ENCODE data around the gene EMC10.
"Not testable (repeated sequence)": the region's sequence is repeated elsewhere in the genome, so short reads cannot be mapped to it uniquely, and the experiment has no call there.

EMC10 gene

DNA sequence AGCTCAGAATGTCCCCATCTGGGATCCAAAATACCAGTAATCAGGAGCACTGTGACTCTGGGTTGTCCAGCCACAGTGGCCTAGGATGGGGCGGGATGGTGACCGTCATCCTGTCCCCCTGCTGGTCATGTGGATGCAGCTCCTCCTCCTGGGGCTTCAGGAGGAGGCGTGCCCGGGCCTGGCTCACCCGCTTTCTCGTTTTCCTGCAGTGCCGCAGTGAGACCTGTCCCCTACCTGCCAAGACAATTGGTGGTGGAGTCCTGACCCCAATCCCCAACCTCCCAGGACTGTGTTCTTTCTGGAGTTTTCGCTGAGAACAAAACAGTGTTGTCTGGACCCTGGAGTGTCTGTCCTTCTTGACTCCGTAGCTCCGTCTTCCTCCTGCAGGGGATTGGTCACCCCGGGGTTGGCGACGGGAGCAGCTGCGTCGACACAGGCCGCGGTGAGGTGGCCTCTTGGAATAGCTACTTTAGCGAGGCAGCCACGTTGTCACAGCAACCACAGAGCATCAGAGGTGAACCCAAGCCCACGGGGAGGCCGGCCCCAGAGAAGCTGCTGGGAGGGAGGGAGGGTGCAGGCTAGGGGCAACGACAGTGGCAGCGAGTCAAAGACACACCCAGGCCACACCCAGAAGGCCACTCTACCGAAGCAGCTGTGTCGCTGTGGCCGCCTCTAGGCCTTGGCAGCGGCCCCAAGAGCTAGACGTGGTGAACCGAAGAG, 10.2 kb upstream of the EMC10 start:
- intact Hi-C loops (cut with DNase I; ENCODE audit: low total_unique reads) = no loop called here
- TF ChIP-seq, protein P1, sequence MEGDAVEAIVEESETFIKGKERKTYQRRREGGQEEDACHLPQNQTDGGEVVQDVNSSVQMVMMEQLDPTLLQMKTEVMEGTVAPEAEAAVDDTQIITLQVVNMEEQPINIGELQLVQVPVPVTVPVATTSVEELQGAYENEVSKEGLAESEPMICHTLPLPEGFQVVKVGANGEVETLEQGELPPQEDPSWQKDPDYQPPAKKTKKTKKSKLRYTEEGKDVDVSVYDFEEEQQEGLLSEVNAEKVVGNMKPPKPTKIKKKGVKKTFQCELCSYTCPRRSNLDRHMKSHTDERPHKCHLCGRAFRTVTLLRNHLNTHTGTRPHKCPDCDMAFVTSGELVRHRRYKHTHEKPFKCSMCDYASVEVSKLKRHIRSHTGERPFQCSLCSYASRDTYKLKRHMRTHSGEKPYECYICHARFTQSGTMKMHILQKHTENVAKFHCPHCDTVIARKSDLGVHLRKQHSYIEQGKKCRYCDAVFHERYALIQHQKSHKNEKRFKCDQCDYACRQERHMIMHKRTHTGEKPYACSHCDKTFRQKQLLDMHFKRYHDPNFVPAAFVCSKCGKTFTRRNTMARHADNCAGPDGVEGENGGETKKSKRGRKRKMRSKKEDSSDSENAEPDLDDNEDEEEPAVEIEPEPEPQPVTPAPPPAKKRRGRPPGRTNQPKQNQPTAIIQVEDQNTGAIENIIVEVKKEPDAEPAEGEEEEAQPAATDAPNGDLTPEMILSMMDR (IDR thresholded peaks at IDR 0.05) = no peak
- Histone ChIP-seq H3K4me3 (no peak overlapping the region), H3K27me3 (peaks cover 0 to 66% of the 10 kb centered on the region in 2 donors), H3K36me3 (no peaks in the 10 kb centered on the region), H3K4me1 (no peaks in the 10 kb centered on the region), H3K9me3 (no peaks in the 10 kb centered on the region), H3K27ac (no peak overlapping the region)
- no peak for DNase-seq

DNA sequence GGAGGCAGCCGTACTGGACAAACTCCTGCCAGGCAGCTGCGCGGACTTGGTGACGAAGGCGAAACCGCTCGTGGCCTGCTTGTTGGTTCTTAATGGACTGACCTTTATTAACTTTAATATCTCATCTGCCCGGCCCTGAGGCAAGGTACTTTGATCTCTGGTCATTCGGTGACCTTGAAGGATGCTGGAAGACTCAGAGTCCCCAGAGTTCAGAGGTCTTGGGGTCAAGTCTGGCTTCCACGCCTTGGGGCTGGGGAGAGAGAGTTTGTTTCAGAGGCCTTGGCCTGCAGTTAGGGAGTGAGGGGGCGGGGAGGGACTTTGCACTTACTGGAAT, 9.6 kb upstream of the EMC10 start:
- H3K27me3 ChIP-seq = peaks cover 0 to 61% of the 10 kb centered on the region in 2 donors
- H3K9me3 ChIP-seq = no peaks in the 10 kb centered on the region
- H3K36me3 ChIP-seq = no peaks in the 10 kb centered on the region
- intact Hi-C loops (cut with DNase I; ENCODE audit: low total_unique reads) = no loop called here
- no peak for DNase-seq
- TF ChIP-seq, protein P1 (IDR thresholded peaks at IDR 0.05) = no peak
- no peak overlapping the region for H3K27ac ChIP-seq
- H3K4me3 ChIP-seq = no peak overlapping the region
- H3K4me1 ChIP-seq = no peaks in the 10 kb centered on the region

DNA sequence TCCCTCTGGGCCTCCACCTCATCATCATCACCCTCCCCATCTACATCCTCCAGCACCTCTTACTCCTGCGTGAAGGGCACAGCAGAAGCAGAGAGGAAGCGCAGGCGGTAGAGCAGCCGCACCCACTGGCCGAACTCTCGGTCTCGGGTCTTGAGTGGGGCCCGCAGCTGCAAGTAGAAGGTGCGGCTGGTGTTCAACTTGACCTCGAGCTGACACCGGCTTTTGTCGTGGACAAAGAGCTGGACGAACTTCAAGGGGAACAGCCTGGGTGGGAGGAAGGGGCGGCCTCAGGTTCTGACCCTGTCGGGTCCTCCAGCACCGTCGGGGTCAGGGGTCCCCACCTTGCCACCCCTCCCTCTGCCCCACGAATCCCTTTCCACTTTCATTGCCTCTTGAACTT, 8.7 kb upstream of the EMC10 start:
- H3K9me3 ChIP-seq = no peaks in the 10 kb centered on the region
- H3K27me3 ChIP-seq = peaks cover 0 to 52% of the 10 kb centered on the region in 2 donors
- TF ChIP-seq, protein P1 (IDR thresholded peaks at IDR 0.05) = no peak
- H3K4me3 ChIP-seq = no peak overlapping the region
- H3K36me3 ChIP-seq = no peaks in the 10 kb centered on the region
- intact Hi-C loops (cut with DNase I; ENCODE audit: low total_unique reads) = no loop called here
- DNase-seq = no peak
- H3K4me1 ChIP-seq = no peaks in the 10 kb centered on the region
- H3K27ac ChIP-seq = no peak overlapping the region

DNA sequence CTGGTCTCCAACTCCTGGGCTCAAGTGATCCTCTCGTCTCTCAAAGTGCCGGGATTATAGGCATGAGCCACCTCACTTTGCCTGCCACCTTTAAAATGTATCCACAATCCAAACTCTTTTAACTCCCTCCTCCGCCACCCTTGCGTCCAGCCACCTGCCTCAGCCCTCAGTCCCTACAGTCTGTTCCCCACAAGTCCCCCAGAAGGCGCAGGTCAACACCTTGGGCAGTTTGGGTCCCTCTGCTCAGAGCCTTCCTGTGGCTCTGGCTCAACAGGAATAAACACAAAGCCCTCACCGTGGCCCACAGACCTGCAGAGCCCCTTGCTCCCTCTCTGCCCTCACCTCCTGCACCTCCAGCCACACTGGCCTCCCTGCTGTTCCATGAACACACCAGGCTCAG, 7.5 kb upstream of the EMC10 start:
- intact Hi-C loops (cut with DNase I; ENCODE audit: low total_unique reads) = no loop called here
- Histone ChIP-seq H3K4me1 (no peaks in the 10 kb centered on the region), H3K4me3 (no peak overlapping the region), H3K27ac (no peak overlapping the region), H3K9me3 (no peaks in the 10 kb centered on the region), H3K36me3 (no peaks in the 10 kb centered on the region), H3K27me3 (peaks cover 0 to 47% of the 10 kb centered on the region in 2 donors)
- no peak for DNase-seq
- TF ChIP-seq, protein P1 (IDR thresholded peaks at IDR 0.05) = no peak

DNA sequence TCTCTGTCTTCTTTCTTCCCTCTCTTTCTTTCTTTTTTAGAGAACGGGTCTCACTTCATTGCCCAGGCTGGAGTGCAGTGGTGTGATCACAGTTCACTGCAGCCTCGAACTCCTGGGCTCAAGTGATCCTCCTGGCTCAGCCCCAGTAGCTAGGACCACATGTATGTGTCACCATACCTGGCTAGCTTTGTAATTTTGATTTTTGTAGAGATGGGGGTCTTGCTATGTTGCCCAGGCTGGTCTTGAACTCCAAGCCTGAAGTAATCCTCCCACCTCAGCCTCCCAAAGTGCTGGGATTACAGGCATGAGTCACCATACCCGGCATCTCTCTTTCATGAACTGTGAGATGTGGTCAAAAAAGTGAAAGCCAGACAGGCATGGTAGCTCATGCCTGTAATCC, 3.0 kb upstream of the EMC10 start:
- peaks cover 0 to 18% (median 14%) of the 10 kb centered on the region in 4 donors for H3K4me1 ChIP-seq
- H3K27me3 ChIP-seq; H3K36me3 ChIP-seq; H3K27ac ChIP-seq; DNase-seq; H3K4me3 ChIP-seq; H3K9me3 ChIP-seq; intact Hi-C loops (cut with DNase I; ENCODE audit: low total_unique reads): not testable (repeated sequence)

- TF ChIP-seq, protein P1 (IDR thresholded peaks at IDR 0.05) = no peak
- no peak for DNase-seq
- intact Hi-C loops (cut with DNase I; ENCODE audit: low total_unique reads) = no loop called here
- no peaks in the 10 kb centered on the region for H3K27me3 ChIP-seq
- peaks cover 4 to 18% (median 15%) of the 10 kb centered on the region in 3 donors for H3K36me3 ChIP-seq
- H3K9me3 ChIP-seq = no peaks in the 10 kb centered on the region
- H3K4me1 ChIP-seq = peaks cover 0 to 21% (median 14%) of the 10 kb centered on the region in 4 donors
- H3K4me3 ChIP-seq = no peak overlapping the region
- no peak overlapping the region for H3K27ac ChIP-seq
Observed at GRCh38 chr19:50475101-50475568, 1.2 kb upstream of the EMC10 start.

Data from tibial artery (tissue), 4 donors.